ENCODE measurements around the gene IER3. TPM values are rescaled to one million over a fixed set of nuclear protein-coding genes. Genes with fewer than 3 reads are reported as not detected.
A peak's percentile ranks its signal among the peaks of the same experiment; 100 is the strongest.

Gene IER3
- total and polyA plus RNA-seq, 10 donors, result 19.8 to 62.2 (median 36.0) TPM

DNA sequence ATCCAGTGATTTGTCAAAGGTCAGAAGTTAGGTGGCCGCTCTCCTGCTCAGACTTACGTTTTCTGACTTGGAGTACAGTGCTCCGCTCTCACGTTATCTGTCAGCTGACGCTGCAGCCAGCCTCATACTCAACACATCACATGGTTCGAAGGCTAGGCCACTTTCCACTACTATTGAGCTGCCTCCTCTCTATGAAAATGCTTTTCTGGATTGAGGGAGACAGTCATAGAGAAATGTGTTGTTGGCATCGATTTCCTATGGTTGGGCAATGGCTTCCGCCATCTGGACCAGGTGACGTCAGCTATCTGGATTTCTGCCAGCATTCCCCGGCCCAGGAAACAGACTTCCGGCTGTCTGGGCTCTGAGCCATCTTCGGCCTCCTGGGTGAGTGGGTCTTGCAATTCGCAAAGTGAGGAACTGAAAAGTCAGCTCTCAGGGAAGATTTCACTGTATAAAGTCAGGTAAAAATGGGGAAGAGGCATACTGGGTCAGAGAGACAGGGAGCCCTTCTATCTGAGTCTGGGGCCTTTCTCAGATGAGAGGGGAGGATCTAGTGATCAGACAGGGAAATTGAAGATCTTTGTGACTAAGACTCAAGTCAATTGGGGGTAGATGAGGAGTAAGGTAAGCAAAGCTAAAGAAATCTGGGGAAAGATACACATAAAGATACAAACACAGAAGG, 37.5 kb upstream of the IER3 start:
- no peaks in the 10 kb centered on the region for H3K9me3 ChIP-seq
- no peaks in the 10 kb centered on the region for H3K27me3 ChIP-seq (replicated peaks in 1 of 7)
- TF ChIP-seq POLR2A (IDR thresholded peaks at IDR 0.05), result no peak
- TF ChIP-seq, protein P1, sequence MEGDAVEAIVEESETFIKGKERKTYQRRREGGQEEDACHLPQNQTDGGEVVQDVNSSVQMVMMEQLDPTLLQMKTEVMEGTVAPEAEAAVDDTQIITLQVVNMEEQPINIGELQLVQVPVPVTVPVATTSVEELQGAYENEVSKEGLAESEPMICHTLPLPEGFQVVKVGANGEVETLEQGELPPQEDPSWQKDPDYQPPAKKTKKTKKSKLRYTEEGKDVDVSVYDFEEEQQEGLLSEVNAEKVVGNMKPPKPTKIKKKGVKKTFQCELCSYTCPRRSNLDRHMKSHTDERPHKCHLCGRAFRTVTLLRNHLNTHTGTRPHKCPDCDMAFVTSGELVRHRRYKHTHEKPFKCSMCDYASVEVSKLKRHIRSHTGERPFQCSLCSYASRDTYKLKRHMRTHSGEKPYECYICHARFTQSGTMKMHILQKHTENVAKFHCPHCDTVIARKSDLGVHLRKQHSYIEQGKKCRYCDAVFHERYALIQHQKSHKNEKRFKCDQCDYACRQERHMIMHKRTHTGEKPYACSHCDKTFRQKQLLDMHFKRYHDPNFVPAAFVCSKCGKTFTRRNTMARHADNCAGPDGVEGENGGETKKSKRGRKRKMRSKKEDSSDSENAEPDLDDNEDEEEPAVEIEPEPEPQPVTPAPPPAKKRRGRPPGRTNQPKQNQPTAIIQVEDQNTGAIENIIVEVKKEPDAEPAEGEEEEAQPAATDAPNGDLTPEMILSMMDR (IDR thresholded peaks at IDR 0.05 in 8 of 11, conservative IDR thresholded peaks at IDR 0.05 in 3 of 11), result no peak
- peak; percentile 56 to 94 (median 76) for TF ChIP-seq POLR2AphosphoS5 (IDR thresholded peaks at IDR 0.05)
- intact Hi-C loops (cut with DNase I; ENCODE audit: low total_unique reads), result no loop called here
- peak overlapping the region; percentile 48 to 86 (median 78) for H3K27ac ChIP-seq
- DNase-seq, result peak; percentile 86
- no peaks in the 10 kb centered on the region for H3K36me3 ChIP-seq
- WGBS, 5 donors, result 20 to 29% (median 23%) methylated on average over 12 to 13 of the region's 13 CpGs
- peak overlapping the region in 1 of 8 donors; percentile 21 for H3K4me3 ChIP-seq
- peaks cover 3 to 81% (median 38%) of the 10 kb centered on the region in 6 donors for H3K4me1 ChIP-seq

DNA sequence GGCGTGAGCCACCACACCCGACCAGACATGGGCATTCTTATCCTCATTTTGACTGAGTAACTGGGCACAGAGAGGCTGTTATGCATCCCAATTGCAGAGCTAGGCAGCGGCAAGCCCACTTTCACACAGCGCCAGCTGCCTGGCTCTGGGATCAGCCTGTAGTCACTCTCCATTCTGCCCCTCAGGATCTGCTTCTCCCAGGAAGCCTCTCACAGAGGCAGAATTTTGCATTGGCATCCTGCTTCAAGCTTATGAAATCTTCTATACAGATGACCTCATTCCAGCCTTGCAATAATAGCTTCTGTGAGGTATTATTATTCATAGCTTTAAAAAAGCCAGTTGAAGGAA, 37.0 kb upstream of the IER3 start:
- H3K4me3 ChIP-seq, result peak overlapping the region in 1 of 8 donors; percentile 21

DNA sequence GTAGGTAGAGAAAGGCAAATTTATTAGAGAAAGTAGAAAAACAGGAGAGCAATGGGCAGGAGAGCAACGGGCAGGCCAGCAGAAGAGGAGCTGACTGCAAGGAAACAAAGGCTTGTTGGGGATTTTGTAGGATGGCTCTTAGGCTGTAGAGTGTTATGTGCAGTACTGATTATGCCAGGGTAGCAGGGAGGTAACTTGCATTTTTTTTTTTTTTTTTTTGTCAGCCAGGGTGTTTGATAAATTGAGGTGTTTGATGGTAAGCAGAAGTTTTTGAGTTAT, 36.2 kb upstream of the IER3 start:
- H3K4me3 ChIP-seq, result no peak overlapping the region
- H3K4me1 ChIP-seq, result peaks cover 3 to 75% (median 34%) of the 10 kb centered on the region in 6 donors
- H3K27me3 ChIP-seq (replicated peaks in 1 of 7), result no peaks in the 10 kb centered on the region
- no peaks in the 10 kb centered on the region for H3K36me3 ChIP-seq
- H3K27ac ChIP-seq, result peak overlapping the region in 6 of 8 donors; percentile 71 to 86 (median 81)
- no peak for DNase-seq
- TF ChIP-seq, protein P1 (IDR thresholded peaks at IDR 0.05 in 8 of 11, conservative IDR thresholded peaks at IDR 0.05 in 3 of 11), result no peak
- TF ChIP-seq POLR2AphosphoS5 (IDR thresholded peaks at IDR 0.05) (no peak), POLR2A (IDR thresholded peaks at IDR 0.05) (no peak)
- intact Hi-C loops (cut with DNase I; ENCODE audit: low total_unique reads), result no loop called here
- WGBS, 5 donors, result 82 to 95% (median 87%) methylated on average over 1 of the region's 1 CpG
- no peaks in the 10 kb centered on the region for H3K9me3 ChIP-seq

More for the DNA sequence above, 37.0 kb upstream of the IER3 start:
- WGBS, 5 donors, result 78 to 98% (median 94%) methylated on average over 2 to 4 of the region's 4 CpGs
- H3K27ac ChIP-seq, result peak overlapping the region; percentile 48 to 86 (median 78)
- H3K9me3 ChIP-seq, result no peaks in the 10 kb centered on the region
- no peaks in the 10 kb centered on the region for H3K36me3 ChIP-seq
- no peak for DNase-seq
- no peak for TF ChIP-seq POLR2A (IDR thresholded peaks at IDR 0.05)
- no peaks in the 10 kb centered on the region for H3K27me3 ChIP-seq (replicated peaks in 1 of 7)
- intact Hi-C loops (cut with DNase I; ENCODE audit: low total_unique reads), result no loop called here
- peaks cover 3 to 81% (median 38%) of the 10 kb centered on the region in 6 donors for H3K4me1 ChIP-seq

DNA sequence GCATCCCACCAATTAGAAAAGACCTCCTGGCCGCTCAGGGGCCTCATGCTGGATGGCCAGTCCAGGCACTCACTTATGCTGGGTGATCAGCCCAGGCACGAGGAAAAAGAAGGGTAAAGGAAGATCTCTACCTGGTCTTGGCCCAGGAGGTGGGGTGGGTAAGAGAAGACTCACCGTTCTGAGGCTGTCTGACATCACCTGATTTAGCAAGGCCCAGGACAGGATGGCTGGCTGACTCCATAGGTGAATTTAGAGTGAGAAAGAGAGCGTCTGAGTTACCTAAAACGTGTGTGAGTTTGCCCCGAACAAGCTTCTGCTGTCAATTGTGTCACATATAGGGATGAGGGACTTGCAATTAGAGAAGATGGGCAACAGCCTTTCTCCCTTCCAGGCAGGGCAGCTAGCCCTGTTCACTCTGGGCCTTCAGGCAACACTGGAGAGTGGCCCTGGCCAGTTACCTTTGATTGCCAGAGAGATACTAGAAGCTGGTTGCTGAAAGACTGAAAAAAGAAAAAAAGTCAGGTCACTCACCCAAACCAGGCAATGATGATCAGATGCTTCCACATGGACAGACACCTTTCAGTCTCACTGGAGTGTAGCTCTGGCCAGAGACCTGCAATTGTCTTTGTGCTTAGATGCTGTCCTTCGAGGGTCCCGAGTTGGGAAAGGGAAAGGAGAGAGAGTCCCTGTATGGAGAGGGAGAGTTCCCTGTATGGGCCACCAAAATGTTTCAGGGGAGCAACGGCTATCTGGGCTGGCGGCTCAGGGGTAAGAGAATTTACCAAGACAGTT, 35.7 kb upstream of the IER3 start:
- Histone ChIP-seq H3K36me3 (no peaks in the 10 kb centered on the region), H3K27me3 (replicated peaks in 1 of 7) (no peaks in the 10 kb centered on the region), H3K4me1 (peaks cover 3 to 70% (median 34%) of the 10 kb centered on the region in 6 donors), H3K4me3 (no peak overlapping the region), H3K9me3 (no peaks in the 10 kb centered on the region), H3K27ac (peak overlapping the region in 7 of 8 donors; percentile 63 to 85 (median 69))
- no peak for DNase-seq
- TF ChIP-seq, protein P1 (IDR thresholded peaks at IDR 0.05 in 8 of 11, conservative IDR thresholded peaks at IDR 0.05 in 3 of 11), result no peak
- TF ChIP-seq POLR2AphosphoS5 (IDR thresholded peaks at IDR 0.05) (no peak), POLR2A (IDR thresholded peaks at IDR 0.05) (no peak)
- WGBS, 5 donors, result 85 to 94% (median 87%) methylated on average over 10 of the region's 10 CpGs
- intact Hi-C loops (cut with DNase I; ENCODE audit: low total_unique reads), result no loop called here

All from spleen (tissue), 11 donors.